A549 (cell line): ENCODE measurements around the gene ENTPD6.

Experiments used
- CBX2 ChIP-seq: fragments of 200-600 bp; sonication (generic); IDR thresholded peaks from 2 replicates; pipeline ENCODE4 v1.6.1; 2016; ENCODE audit warnings: low read depth, mild to moderate bottlenecking, borderline replicate concordance
- EP300 ChIP-seq, 2 experiments: fragments of >200 bp; sonication (Bioruptor Twin); formaldehyde crosslinking; IDR thresholded peaks; 2 replicates in 1 of 2; 3 replicates in 1 of 2; pipeline ENCODE4 v1.6.1; 2016 to 2017
- HOXB13 ChIP-seq: fragments of 250-450 bp; sonication (Bioruptor Pico); IDR thresholded peaks from 2 replicates; pipeline ENCODE4 v1.5.0; 2020; ENCODE audit warnings: low read depth, mild to moderate bottlenecking, moderate library complexity
- MAX ChIP-seq: IDR thresholded peaks from 2 replicates; pipeline ENCODE4 v1.6.1; 2012
- REST ChIP-seq: fragments of 200-600 bp; sonication (generic); IDR thresholded peaks from 2 replicates; pipeline ENCODE4 v1.6.1; 2016; ENCODE audit warnings: antibody characterized with exemption, mild to moderate bottlenecking, moderate library complexity

GRCh38 chr20:25197870-25198190 lies 2.3 kb downstream of the ENTPD6 start:
- TF ChIP-seq REST (no peak), CBX2 (no peak), EP300 (IDR thresholded peaks at IDR 0.05) (no peak), MAX (no peak), HOXB13 (no peak)
